Caco-2 (cell line): Measurements from ENCODE around the gene OR51A2. TPM values are rescaled to one million over a fixed set of nuclear protein-coding genes. Genes with fewer than 3 reads are reported as not detected.

Experiments used
- BruUV-seq: library from RNA; stranded (reverse); fragments of 400-500 nt; replicated peaks from 2 replicates; lab custom pipeline; 2021; lab: Mats Ljungman, UMichigan
- CTCF ChIA-PET: fragments of 300-600 bp; sonication (Branson Sonifier 250); formaldehyde crosslinking; loops from one replicate; lab custom pipeline; 2022; ENCODE audit warnings: antibody characterized with exemption; lab: Charles Lee
- POLR2A ChIA-PET: fragments of 300-600 bp; sonication (Branson Sonifier 250); formaldehyde crosslinking; loops from one replicate; lab custom pipeline; 2022; ENCODE audit warnings: antibody characterized with exemption; lab: Charles Lee
- DNase-seq, 2 experiments: peaks; one replicate each; pipeline versions ENCODE4 v3.0.0 to v3.0.0-alpha.2; 2020 to 2022
- H3K27me3 ChIP-seq: replicated peaks from 2 replicates; pipeline ENCODE4 v1.6.0; 2011; ENCODE audit warnings: low read length; ENCODE audit not compliant: control insufficient read depth, insufficient read depth
- H3K36me3 ChIP-seq: 2 replicates; pipeline ENCODE4 v1.5.1; 2011; ENCODE audit warnings: low read length; ENCODE audit not compliant: control insufficient read depth, insufficient read depth
- H3K4me1 ChIP-seq: fragments of 250-450 bp; sonication (Bioruptor Pico); 2 replicates; pipeline ENCODE4 v1.5.1; 2020; ENCODE audit warnings: mild to moderate bottlenecking
- H3K4me3 ChIP-seq: 2 replicates; pipeline ENCODE4 v1.5.1; 2011; ENCODE audit warnings: low read depth, mild to moderate bottlenecking, control low read depth, low read length
- H3K9me3 ChIP-seq: fragments of 250-450 bp; sonication (Bioruptor Pico); 2 replicates; pipeline ENCODE4 v1.5.1; 2020; ENCODE audit warnings: mild to moderate bottlenecking, moderate library complexity
- H3K27ac Mint-ChIP-seq: one replicate; pipeline ENCODE4 v1.8.0; 2022; ENCODE audit warnings: mixed read lengths; ENCODE audit not compliant: unreplicated experiment
- H3K27me3 Mint-ChIP-seq: one replicate; pipeline ENCODE4 v1.8.0; 2022; ENCODE audit warnings: mixed read lengths; ENCODE audit not compliant: insufficient read depth, unreplicated experiment
- H3K36me3 Mint-ChIP-seq: one replicate; pipeline ENCODE4 v1.8.0; 2022; ENCODE audit warnings: mild to moderate bottlenecking, mixed read lengths; ENCODE audit not compliant: insufficient read depth, unreplicated experiment
- H3K4me1 Mint-ChIP-seq: one replicate; pipeline ENCODE4 v1.8.0; 2022; ENCODE audit warnings: low read depth, mixed read lengths; ENCODE audit not compliant: unreplicated experiment
- H3K4me3 Mint-ChIP-seq: one replicate; pipeline ENCODE4 v1.8.0; 2022; ENCODE audit warnings: mild to moderate bottlenecking, moderate library complexity, mixed read lengths; ENCODE audit not compliant: unreplicated experiment
- H3K9me3 Mint-ChIP-seq: one replicate; pipeline ENCODE4 v1.8.0; 2022; ENCODE audit warnings: mixed read lengths; ENCODE audit not compliant: unreplicated experiment
- CTCF ChIP-seq, 2 experiments: fragments of 200-600 bp in 1 of 2; IDR thresholded peaks; 1 replicate in 1 of 2; 2 replicates in 1 of 2; pipeline versions ENCODE4 v1.5.1 to v1.8.0; 2011 to 2022; ENCODE audit warnings: antibody characterized with exemption in 1 of 2, control low read depth in 1 of 2, inconsistent platforms in 1 of 2, low read depth in 1 of 2, low read length in 1 of 2, mild to moderate bottlenecking in 1 of 2, moderate library complexity in 1 of 2; ENCODE audit not compliant: insufficient read depth in 1 of 2, severe bottlenecking in 1 of 2, unreplicated experiment in 1 of 2
- intact Hi-C: fragments of 100-400 bp; cut with micrococcal nuclease; formaldehyde crosslinking; loops from one replicate; pipeline ENCODE4 v1.10.0; 2022; ENCODE audit not compliant: unreplicated experiment
- total RNA-seq: library from RNA; stranded (reverse); gene quantifications from 2 replicates; pipeline ENCODE4 v1.2.3, GENCODE V29; 2022

The OR51A2 gene
- total RNA-seq, 1 experiment from 2014 or later: not detected

GRCh38 chr11:4936745-4937144 is 18.8 kb downstream of the OR51A2 start:
- no peak overlapping the region for H3K4me3 ChIP-seq
- peaks cover 2% of the 10 kb centered on the region for H3K27me3 Mint-ChIP-seq
- H3K27ac Mint-ChIP-seq: no peak overlapping the region
- POLR2A ChIA-PET: no interaction called here
- CTCF ChIA-PET: no interaction called here
- H3K36me3 Mint-ChIP-seq: no peaks in the 10 kb centered on the region
- BruUV-seq: no TSS peak
- H3K9me3 ChIP-seq: no peaks in the 10 kb centered on the region
- H3K4me1 Mint-ChIP-seq: no peaks in the 10 kb centered on the region
- no peaks in the 10 kb centered on the region for H3K36me3 ChIP-seq
- intact Hi-C loops: no loop called here
- no peak for DNase-seq
- H3K9me3 Mint-ChIP-seq: no peaks in the 10 kb centered on the region
- H3K4me1 ChIP-seq: no peaks in the 10 kb centered on the region
- H3K4me3 Mint-ChIP-seq: no peak overlapping the region
- H3K27me3 ChIP-seq: no peaks in the 10 kb centered on the region
- no peak for TF ChIP-seq CTCF (IDR thresholded peaks at IDR 0.05; ENCODE audit: insufficient read depth in 1 of 2, low read depth in 1 of 2, low read length in 1 of 2, severe bottlenecking in 1 of 2, unreplicated experiment in 1 of 2)

GRCh38 chr11:4932751-4933150 is 22.8 kb downstream of the OR51A2 start:
- no peaks in the 10 kb centered on the region for H3K9me3 ChIP-seq
- no peaks in the 10 kb centered on the region for H3K4me1 Mint-ChIP-seq
- no peak for TF ChIP-seq CTCF (IDR thresholded peaks at IDR 0.05; ENCODE audit: insufficient read depth in 1 of 2, low read depth in 1 of 2, low read length in 1 of 2, severe bottlenecking in 1 of 2, unreplicated experiment in 1 of 2)
- CTCF ChIA-PET: no interaction called here
- intact Hi-C loops: no loop called here
- H3K36me3 Mint-ChIP-seq: no peaks in the 10 kb centered on the region
- H3K36me3 ChIP-seq: no peaks in the 10 kb centered on the region
- H3K4me3 ChIP-seq: no peak overlapping the region
- POLR2A ChIA-PET: no interaction called here
- BruUV-seq: no TSS peak
- peaks cover 5% of the 10 kb centered on the region for H3K27me3 Mint-ChIP-seq
- no peaks in the 10 kb centered on the region for H3K27me3 ChIP-seq
- no peaks in the 10 kb centered on the region for H3K9me3 Mint-ChIP-seq
- no peak overlapping the region for H3K27ac Mint-ChIP-seq
- DNase-seq: no peak
- H3K4me1 ChIP-seq: no peaks in the 10 kb centered on the region
- H3K4me3 Mint-ChIP-seq: no peak overlapping the region

GRCh38 chr11:4926608-4927007 is 28.9 kb downstream of the OR51A2 start:
- no peaks in the 10 kb centered on the region for H3K36me3 ChIP-seq
- ChIA-PET CTCF (no interaction called here), POLR2A (no interaction called here)
- no peaks in the 10 kb centered on the region for H3K4me1 ChIP-seq
- no peak for TF ChIP-seq CTCF (IDR thresholded peaks at IDR 0.05; ENCODE audit: insufficient read depth in 1 of 2, low read depth in 1 of 2, low read length in 1 of 2, severe bottlenecking in 1 of 2, unreplicated experiment in 1 of 2)
- Mint-ChIP-seq H3K9me3 (no peaks in the 10 kb centered on the region), H3K27me3 (peaks cover 23% of the 10 kb centered on the region), H3K27ac (no peak overlapping the region), H3K36me3 (no peaks in the 10 kb centered on the region), H3K4me3 (no peak overlapping the region), H3K4me1 (no peaks in the 10 kb centered on the region)
- no peak overlapping the region for H3K4me3 ChIP-seq
- no TSS peak for BruUV-seq
- H3K9me3 ChIP-seq: no peaks in the 10 kb centered on the region
- DNase-seq: no peak
- intact Hi-C loops: loop anchor here (5.0 kb wide), 1 partner anchor 36 kb away; no protein-coding TSS in a partner anchor
- no peaks in the 10 kb centered on the region for H3K27me3 ChIP-seq
